Muscle of leg (tissue), 11 donors: ENCODE measurements around the gene TYR. TPM values are rescaled to one million over a fixed set of nuclear protein-coding genes. Genes with fewer than 3 reads are reported as not detected.
"Not testable (repeated sequence)": the region's sequence is repeated elsewhere in the genome, so short reads cannot be mapped to it uniquely, and the experiment has no call there.

Experiments
- DNase-seq: peaks from one replicate; pipeline ENCODE4 v3.0.0; 2013
- H3K27ac ChIP-seq: one replicate; pipeline ENCODE4 v1.5.1; 2013; ENCODE audit warnings: mild to moderate bottlenecking, low read length, control low read depth
- H3K27me3 ChIP-seq: one replicate; pipeline ENCODE4 v1.6.1; 2013; ENCODE audit warnings: low read length; ENCODE audit not compliant: control insufficient read depth, insufficient read depth
- H3K36me3 ChIP-seq: one replicate; pipeline ENCODE4 v1.6.1; 2013; ENCODE audit warnings: low read length; ENCODE audit not compliant: control insufficient read depth, insufficient read depth
- H3K4me1 ChIP-seq: one replicate; pipeline ENCODE4 v1.6.1; 2013; ENCODE audit warnings: low read length; ENCODE audit not compliant: control insufficient read depth, insufficient read depth
- H3K4me3 ChIP-seq: one replicate; pipeline ENCODE4 v1.5.1; 2013; ENCODE audit warnings: low read length, control low read depth
- H3K9me3 ChIP-seq: replicated peaks from 2 replicates; pipeline ENCODE4 v1.6.1; 2013; ENCODE audit warnings: low read depth, low read length; ENCODE audit not compliant: control insufficient read depth
- WGBS: methylation state at CpG from one replicate; pipeline ENCODE4 v1.1.5; 2013; ENCODE audit warnings: missing lambda C conversion rate; ENCODE audit not compliant: insufficient coverage; 5-methylcytosine and 5-hydroxymethylcytosine counted together
- polyA plus RNA-seq, 8 donors: library from polyadenylated mRNA; unstranded; fragments of 120-200 nt; gene quantifications; one replicate each; pipeline versions ENCODE4 v1.2.1 to v1.2.3, GENCODE V29; 2013; ENCODE audit warnings: inconsistent platforms in 1 of 8, low replicate concordance in 1 of 8; ENCODE audit not compliant: insufficient read length in 8 of 8, insufficient read depth in 1 of 8
- total RNA-seq: library from RNA; stranded (reverse); fragments of 120-200 nt; gene quantifications from one replicate; pipeline ENCODE4 v1.2.4, GENCODE V29; 2013

Gene TYR
- total and polyA plus RNA-seq, 9 donors, result 0.08 to 1.5 TPM; not detected in 7

DNA sequence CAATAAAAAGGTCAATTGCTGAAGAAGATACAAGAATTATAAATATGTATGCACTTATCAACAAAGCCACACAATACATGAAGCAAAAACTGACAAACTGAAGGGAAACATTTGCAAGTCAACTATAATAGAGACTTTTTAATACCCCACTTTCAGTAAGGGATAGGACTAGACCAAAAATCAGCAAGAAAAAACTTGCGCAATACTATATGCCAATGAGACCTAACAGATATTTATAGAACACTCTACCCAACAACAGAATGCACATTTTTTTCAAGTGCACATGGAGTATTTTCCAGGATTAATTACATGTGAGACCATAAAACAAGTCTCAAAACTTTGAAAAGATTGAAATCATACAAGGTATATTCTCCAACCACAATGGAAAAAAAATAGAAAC lies 83.8 kb downstream of the TYR start:
- WGBS, result no CpG with 5 or more reads among the region's 1 CpG
- not testable (repeated sequence) for H3K36me3 ChIP-seq, H3K4me1 ChIP-seq, DNase-seq, H3K9me3 ChIP-seq, H3K27ac ChIP-seq, H3K27me3 ChIP-seq, H3K4me3 ChIP-seq

GRCh38 chr11:89267660-89268302 lies 90.1 kb downstream of the TYR start:
- H3K4me3 ChIP-seq, result no peak overlapping the region
- no peak overlapping the region for H3K27ac ChIP-seq
- H3K36me3 ChIP-seq, result no peaks in the 10 kb centered on the region
- WGBS, result no CpG with 5 or more reads among the region's 2 CpGs
- H3K27me3 ChIP-seq, result no peaks in the 10 kb centered on the region
- no peak for DNase-seq
- no peaks in the 10 kb centered on the region for H3K9me3 ChIP-seq
- H3K4me1 ChIP-seq, result no peaks in the 10 kb centered on the region

DNA sequence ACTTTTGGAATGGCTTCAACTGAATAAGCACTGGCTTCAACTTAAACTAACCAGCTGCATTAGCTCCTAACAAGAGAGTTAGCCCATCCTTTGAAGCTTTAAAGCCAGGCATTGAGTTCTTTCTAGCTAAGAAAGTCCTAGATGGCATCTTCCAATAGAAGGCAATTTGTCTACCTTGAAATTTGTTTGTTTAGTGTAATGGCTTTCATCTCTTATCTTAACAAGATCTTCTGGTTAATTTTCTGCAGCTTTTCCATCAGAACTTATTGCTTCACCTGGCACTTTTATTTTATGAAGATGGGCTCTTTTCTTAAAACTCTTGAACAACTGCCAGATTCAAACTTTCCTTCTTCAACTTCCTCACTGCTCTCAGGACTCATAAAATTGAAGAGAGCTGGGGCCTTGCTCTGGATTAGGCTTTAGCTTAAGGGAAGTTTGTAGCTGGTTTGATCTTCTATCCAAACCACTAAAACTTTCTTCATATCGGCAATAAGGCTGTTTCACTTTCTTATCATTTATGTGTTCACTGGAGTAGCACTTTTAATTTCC lies 94.9 kb downstream of the TYR start:
- H3K27ac ChIP-seq, DNase-seq, H3K4me3 ChIP-seq, H3K4me1 ChIP-seq, H3K9me3 ChIP-seq, H3K36me3 ChIP-seq, H3K27me3 ChIP-seq: not testable (repeated sequence)
- WGBS, result no CpG with 5 or more reads among the region's 1 CpG

- H3K27ac ChIP-seq, H3K4me3 ChIP-seq, H3K9me3 ChIP-seq, H3K4me1 ChIP-seq, DNase-seq, H3K27me3 ChIP-seq, H3K36me3 ChIP-seq: not testable (repeated sequence)
- WGBS, result no CpG with 5 or more reads among the region's 2 CpGs
These were observed 95.5 kb downstream of the TYR start for GRCh38 chr11:89273220-89273619.

DNA sequence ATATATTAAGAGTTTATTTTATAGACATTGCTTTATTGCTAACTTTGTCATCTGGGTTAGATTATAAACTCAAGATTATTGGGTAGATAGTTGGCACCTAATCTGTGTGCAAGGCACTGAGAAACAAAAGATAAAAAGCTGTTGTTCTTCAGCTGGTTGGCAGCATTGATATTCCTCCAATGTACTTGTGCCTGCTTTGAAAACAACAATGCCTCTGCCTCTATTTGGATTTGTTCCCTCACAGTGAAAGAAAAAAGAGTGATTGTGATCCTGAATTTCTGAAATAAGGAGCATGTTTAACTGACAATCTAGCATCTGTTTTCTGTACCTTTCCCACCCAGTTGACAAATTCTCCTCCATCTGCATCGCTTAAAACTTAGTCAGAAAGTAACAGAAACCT lies 98.3 kb downstream of the TYR start:
- H3K4me3 ChIP-seq, result no peak overlapping the region
- H3K9me3 ChIP-seq, result no peaks in the 10 kb centered on the region
- H3K36me3 ChIP-seq, result no peaks in the 10 kb centered on the region
- WGBS, result no CpG with 5 or more reads among the region's 1 CpG
- H3K27ac ChIP-seq, result no peak overlapping the region
- no peaks in the 10 kb centered on the region for H3K4me1 ChIP-seq
- no peak for DNase-seq
- H3K27me3 ChIP-seq, result no peaks in the 10 kb centered on the region

DNA sequence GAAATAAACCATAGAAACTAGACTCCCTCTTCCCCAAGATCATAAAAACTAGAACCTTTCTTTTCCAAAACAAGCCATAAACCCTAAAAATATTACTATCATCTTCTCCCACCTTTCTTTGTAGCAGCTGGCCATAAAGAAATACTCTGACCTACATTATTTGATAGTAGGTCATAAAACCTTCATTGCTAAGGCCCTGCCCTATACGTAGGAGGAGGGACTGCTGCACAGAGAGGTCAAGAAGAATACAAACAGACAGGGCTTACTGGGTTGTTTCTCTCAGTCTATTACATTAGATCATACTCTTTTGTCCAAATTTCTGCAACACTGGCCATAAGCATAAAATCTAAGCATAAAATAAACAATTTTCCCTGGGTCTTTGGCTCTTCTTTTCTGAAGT lies 101.5 kb downstream of the TYR start:
- Histone ChIP-seq H3K9me3 (no peaks in the 10 kb centered on the region), H3K4me1 (no peaks in the 10 kb centered on the region), H3K27me3 (no peaks in the 10 kb centered on the region), H3K27ac (no peak overlapping the region), H3K36me3 (no peaks in the 10 kb centered on the region), H3K4me3 (no peak overlapping the region)
- DNase-seq, result no peak
- WGBS, result no CpG with 5 or more reads among the region's 1 CpG

DNA sequence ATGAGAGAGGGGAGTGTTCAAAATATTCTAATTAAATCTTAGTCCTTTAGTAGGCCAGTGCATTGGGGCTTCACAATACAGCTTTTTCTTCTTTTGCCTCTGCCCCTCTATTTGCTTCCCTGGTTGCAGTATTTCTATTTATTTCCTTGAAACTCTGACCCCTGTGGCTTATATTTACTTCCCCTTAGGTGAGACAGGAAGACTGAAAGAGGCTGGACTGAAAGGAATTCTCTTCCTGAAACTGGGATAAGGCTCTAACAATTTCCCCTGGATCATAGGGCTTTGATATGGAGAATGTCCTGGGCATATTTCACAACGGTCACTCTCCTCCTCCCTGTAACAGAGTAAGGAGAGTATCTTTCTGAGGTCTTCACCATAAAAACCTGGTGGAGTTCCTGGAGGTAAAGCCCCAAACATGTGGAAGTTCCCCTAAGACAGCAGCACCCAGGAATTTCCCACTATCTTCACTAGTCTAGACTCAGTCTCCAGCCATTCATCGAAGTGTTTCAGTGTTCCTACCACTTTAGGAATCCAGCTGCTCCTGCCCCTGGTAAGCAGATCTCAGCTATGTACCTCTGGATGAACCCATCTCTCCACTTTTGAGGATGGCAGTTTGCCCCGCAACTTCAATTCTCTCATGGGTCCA lies 103.5 kb downstream of the TYR start:
- not testable (repeated sequence) for H3K9me3 ChIP-seq, DNase-seq, H3K36me3 ChIP-seq, H3K27me3 ChIP-seq, H3K27ac ChIP-seq, H3K4me3 ChIP-seq, H3K4me1 ChIP-seq
- 100% methylated on average over 1 of the region's 3 CpGs for WGBS

- no CpG with 5 or more reads among the region's 1 CpG for WGBS
- H3K36me3 ChIP-seq, H3K4me3 ChIP-seq, H3K4me1 ChIP-seq, H3K9me3 ChIP-seq, DNase-seq, H3K27ac ChIP-seq, H3K27me3 ChIP-seq: not testable (repeated sequence)
These were observed 108.9 kb downstream of the TYR start for GRCh38 chr11:89286601-89287000.

- H3K27ac ChIP-seq, H3K4me3 ChIP-seq, H3K4me1 ChIP-seq, DNase-seq, H3K36me3 ChIP-seq, H3K9me3 ChIP-seq, H3K27me3 ChIP-seq: not testable (repeated sequence)
- no CpG with 5 or more reads among the region's 3 CpGs for WGBS
These were observed 110.3 kb downstream of the TYR start for GRCh38 chr11:89288004-89288403.

DNA sequence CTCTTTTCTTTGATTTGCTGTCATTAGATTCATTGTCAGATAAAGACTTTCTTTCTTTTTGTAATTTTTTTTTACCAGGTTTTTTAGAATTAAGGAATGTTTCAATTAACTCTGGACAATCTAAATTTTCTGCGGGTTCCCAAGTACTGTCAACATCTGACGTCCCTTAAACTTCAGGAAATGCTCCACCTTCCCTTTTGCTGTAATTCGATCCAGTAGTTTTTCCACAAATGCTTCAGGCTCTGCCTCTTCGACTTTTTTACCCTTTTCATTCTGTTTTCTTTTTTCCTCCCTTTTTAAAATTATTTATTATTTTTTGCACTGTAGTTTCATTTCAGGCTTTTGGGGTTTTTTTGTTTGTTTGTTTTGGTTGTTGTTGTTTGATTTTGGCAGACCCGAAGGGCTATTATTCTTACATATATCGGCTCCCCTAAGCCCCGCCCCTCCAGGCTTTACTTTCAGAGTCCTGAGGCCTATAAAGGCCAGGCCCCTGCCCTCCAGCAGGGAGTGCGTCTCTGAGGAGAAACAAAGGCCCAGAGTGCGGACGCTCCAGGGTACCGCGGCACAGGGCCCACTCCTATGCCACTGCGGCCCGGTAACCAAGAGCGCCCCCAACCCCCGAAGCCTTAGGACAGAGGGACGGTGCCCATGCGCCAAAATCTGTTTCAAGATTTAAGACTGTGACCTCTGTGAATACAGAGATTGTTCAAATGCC lies 116.4 kb downstream of the TYR start:
- Histone ChIP-seq H3K27ac (no peak overlapping the region), H3K9me3 (no peaks in the 10 kb centered on the region), H3K36me3 (no peaks in the 10 kb centered on the region), H3K4me3 (peak overlapping the region; percentile 28), H3K27me3 (no peaks in the 10 kb centered on the region), H3K4me1 (no peaks in the 10 kb centered on the region)
- 7% methylated on average over 7 of the region's 18 CpGs for WGBS
- peak; percentile 59 for DNase-seq
